SK-N-SH treated with all-trans-retinoic acid at 6 μM for 48 hours (cell line): ENCODE measurements around the gene FES.

ENCODE experiments used
- ATAC-seq: fragments of 200-7000 bp; cut with Tn5 transposase; 3 replicates; pipeline ENCODE4 v1.9.1; 2020; ENCODE audit warnings: mild to moderate bottlenecking, moderate library complexity
- ARNTL ChIP-seq: fragments of 450-650 bp; formaldehyde crosslinking; IDR thresholded peaks from 2 replicates; pipeline ENCODE4 v1.5.0; 2020; ENCODE audit warnings: low read depth, mild to moderate bottlenecking, moderate library complexity, borderline replicate concordance
- BACH2 ChIP-seq: fragments of 250-450 bp; sonication (Bioruptor Pico); IDR thresholded peaks from 2 replicates; pipeline ENCODE4 v1.9.0; 2021; ENCODE audit warnings: mild to moderate bottlenecking, borderline replicate concordance
- CREB5 ChIP-seq: fragments of 250-450 bp; sonication (Bioruptor Pico); IDR thresholded peaks from 2 replicates; pipeline ENCODE4 v1.5.1; 2020; ENCODE audit warnings: low read depth, mild to moderate bottlenecking, moderate library complexity
- CSDC2 ChIP-seq: fragments of 250-450 bp; sonication (Bioruptor Pico); IDR thresholded peaks from 2 replicates; pipeline ENCODE4 v1.5.0; 2020; ENCODE audit warnings: mild to moderate bottlenecking, moderate library complexity
- CSRNP3 ChIP-seq: fragments of 250-450 bp; sonication (Bioruptor Pico); IDR thresholded peaks from 2 replicates; pipeline ENCODE4 v1.5.1; 2021; ENCODE audit warnings: mild to moderate bottlenecking, moderate library complexity
- ESRRG ChIP-seq: fragments of 250-450 bp; sonication (Bioruptor Pico); IDR thresholded peaks from 2 replicates; pipeline ENCODE4 v1.6.1; 2021; ENCODE audit warnings: mild to moderate bottlenecking
- GLIS3 ChIP-seq: fragments of 250-450 bp; sonication (Bioruptor Pico); IDR thresholded peaks from 2 replicates; pipeline ENCODE4 v1.5.0; 2020; ENCODE audit warnings: mild to moderate bottlenecking, moderate library complexity
- ISL1 ChIP-seq: fragments of 250-450 bp; sonication (Bioruptor Pico); IDR thresholded peaks from 2 replicates; pipeline ENCODE4 v2.1.2; 2022; ENCODE audit warnings: mild to moderate bottlenecking, moderate library complexity
- OSR1 ChIP-seq: fragments of 250-450 bp; sonication (Bioruptor Pico); IDR thresholded peaks from 2 replicates; pipeline ENCODE4 v1.8.0; 2022; ENCODE audit warnings: moderate library complexity, mild to moderate bottlenecking, inconsistent platforms
- PPARA ChIP-seq: fragments of 250-450 bp; sonication (Bioruptor Pico); IDR thresholded peaks from 2 replicates; pipeline ENCODE4 v1.5.0; 2020; ENCODE audit warnings: mild to moderate bottlenecking, borderline replicate concordance
- RARB ChIP-seq: fragments of 250-450 bp; sonication (Bioruptor Pico); IDR thresholded peaks from 2 replicates; pipeline ENCODE4 v1.8.0; 2021; ENCODE audit warnings: mild to moderate bottlenecking, moderate library complexity
- SNAI2 ChIP-seq: fragments of 250-450 bp; sonication (Bioruptor Pico); IDR thresholded peaks from 2 replicates; pipeline ENCODE4 v1.5.0; 2020; ENCODE audit warnings: mild to moderate bottlenecking, moderate library complexity
- TCF4 ChIP-seq: fragments of 250-450 bp; sonication (Bioruptor Pico); IDR thresholded peaks from 2 replicates; pipeline ENCODE4 v1.8.0; 2021; ENCODE audit warnings: mild to moderate bottlenecking, moderate library complexity, borderline replicate concordance
- TSHZ2 ChIP-seq: fragments of 250-450 bp; sonication (Bioruptor Pico); IDR thresholded peaks from 2 replicates; pipeline ENCODE4 v1.5.0; 2020; ENCODE audit warnings: mild to moderate bottlenecking, moderate library complexity
- ZC3H10 ChIP-seq: fragments of 250-450 bp; sonication (Bioruptor Pico); IDR thresholded peaks from 2 replicates; pipeline ENCODE4 v1.5.1; 2021; ENCODE audit warnings: mild to moderate bottlenecking, moderate library complexity
- ZFP3 ChIP-seq: fragments of 250-450 bp; sonication (Bioruptor Pico); IDR thresholded peaks from 2 replicates; pipeline ENCODE4 v1.5.0; 2020; ENCODE audit warnings: mild to moderate bottlenecking, moderate library complexity
- ZNF70 ChIP-seq: fragments of 450-650 bp; formaldehyde crosslinking; IDR thresholded peaks from 2 replicates; pipeline ENCODE4 v1.5.0; 2020; ENCODE audit warnings: mild to moderate bottlenecking, moderate library complexity
- ZNF8 ChIP-seq: fragments of 450-650 bp; formaldehyde crosslinking; IDR thresholded peaks from 2 replicates; pipeline ENCODE4 v1.5.0; 2020; ENCODE audit warnings: mild to moderate bottlenecking, moderate library complexity

FES gene

GRCh38 chr15:90945091-90945490 is 60.8 kb downstream of the FES start:
- TF ChIP-seq BACH2 (CRISPR knock-in tag) (no peak), ESRRG (no peak), TCF4 (no peak), ZNF8 (CRISPR knock-in tag) (no peak), OSR1 (CRISPR knock-in tag) (no peak), SNAI2 (CRISPR knock-in tag) (no peak), CREB5 (CRISPR knock-in tag) (no peak), PPARA (CRISPR knock-in tag) (no peak), ZC3H10 (no peak), ZNF70 (CRISPR knock-in tag) (no peak), TSHZ2 (CRISPR knock-in tag) (no peak), ZFP3 (no peak), GLIS3 (CRISPR knock-in tag) (no peak), RARB (no peak), CSDC2 (CRISPR knock-in tag) (no peak), ISL1 (CRISPR knock-in tag) (no peak), ARNTL (CRISPR knock-in tag) (no peak), CSRNP3 (CRISPR knock-in tag) (no peak)
- ATAC-seq: no peak
